HG02943 (cell line): ENCODE results near the gene PHTF2.

Experiments used
- ATAC-seq: cut with Tn5 transposase; IDR thresholded peaks from one replicate; pipeline ENCODE4 v1.9.1; 2021; ENCODE audit warnings: mild to moderate bottlenecking, low read depth, moderate library complexity; ENCODE audit not compliant: unreplicated experiment

The PHTF2 gene

DNA sequence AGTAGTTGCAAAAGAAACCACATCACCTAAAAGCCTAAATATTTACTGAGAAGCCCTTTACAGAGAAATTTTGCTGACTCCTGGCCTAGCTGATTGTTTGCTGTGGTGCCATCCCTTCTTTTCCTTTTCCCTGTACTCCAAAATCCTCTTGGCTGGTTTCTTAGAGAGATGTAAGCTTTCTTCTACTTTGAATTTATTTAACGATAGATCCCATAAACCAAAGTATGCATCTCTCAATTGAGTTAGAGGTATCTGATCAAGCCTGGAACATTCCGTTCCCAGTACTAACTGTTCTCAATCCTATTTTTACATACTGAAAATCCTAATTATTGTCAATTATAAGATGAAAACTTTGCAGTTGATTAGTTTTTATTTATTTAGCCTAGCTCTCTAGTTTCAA lies 6.6 kb upstream of the PHTF2 start:
- no peak for ATAC-seq

DNA sequence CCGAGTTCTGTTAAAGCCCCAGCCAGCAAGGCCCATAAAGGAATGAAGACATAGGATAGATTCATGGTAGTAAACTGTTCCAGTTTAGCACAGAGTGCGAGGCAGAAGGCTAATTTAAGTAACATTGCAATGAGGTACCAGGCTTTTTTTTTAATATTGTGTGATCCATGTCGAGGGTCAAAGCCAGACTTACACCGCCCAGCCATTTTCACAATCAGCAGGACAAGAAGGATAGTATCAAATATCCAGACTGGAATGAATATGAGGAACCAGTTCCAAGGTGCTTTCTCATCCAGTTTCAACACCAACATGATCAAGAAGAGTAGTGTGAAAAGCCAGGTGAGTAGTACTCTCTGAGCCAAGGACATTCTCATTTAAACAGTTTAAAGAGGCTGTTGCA lies 4.6 kb upstream of the PHTF2 start:
- no peak for ATAC-seq

DNA sequence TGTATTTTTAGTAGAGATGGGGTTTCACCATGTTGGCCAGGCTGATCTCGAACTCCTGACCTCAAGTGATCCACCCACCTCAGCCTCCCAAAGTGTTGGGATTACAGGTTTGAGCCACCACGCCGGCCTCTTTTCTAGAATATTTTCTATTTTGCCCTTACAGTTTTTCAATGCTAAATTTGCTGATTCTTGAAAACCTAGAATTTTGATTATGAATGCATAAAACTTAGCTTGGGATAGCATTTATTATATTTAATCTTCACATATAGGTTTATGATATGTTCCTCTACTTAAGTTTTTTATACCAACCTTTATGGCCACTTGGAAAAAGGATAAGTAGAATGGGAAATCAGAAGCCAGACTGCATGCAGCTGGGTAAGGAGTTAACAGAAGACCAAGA lies 2.5 kb upstream of the PHTF2 start:
- no peak for ATAC-seq

DNA sequence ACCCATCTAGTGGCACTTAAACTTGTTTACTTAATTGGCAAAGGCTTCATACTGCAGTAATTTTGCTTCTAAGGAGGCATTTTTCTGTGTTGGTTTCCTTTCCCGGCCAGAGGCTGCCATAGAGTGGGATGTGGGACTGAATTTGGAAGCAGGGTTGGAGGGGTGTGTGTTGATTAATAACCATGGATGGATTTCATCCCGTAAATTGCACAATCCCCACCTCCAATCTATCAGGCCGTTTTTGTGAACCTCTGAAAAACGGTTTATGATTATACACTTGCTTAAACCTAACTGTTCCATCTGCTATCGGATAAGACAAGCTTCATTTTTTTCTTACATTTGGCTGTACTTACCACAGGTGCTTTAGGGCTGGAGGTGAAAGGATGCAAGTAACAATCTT lies 1.6 kb upstream of the PHTF2 start:
- no peak for ATAC-seq

DNA sequence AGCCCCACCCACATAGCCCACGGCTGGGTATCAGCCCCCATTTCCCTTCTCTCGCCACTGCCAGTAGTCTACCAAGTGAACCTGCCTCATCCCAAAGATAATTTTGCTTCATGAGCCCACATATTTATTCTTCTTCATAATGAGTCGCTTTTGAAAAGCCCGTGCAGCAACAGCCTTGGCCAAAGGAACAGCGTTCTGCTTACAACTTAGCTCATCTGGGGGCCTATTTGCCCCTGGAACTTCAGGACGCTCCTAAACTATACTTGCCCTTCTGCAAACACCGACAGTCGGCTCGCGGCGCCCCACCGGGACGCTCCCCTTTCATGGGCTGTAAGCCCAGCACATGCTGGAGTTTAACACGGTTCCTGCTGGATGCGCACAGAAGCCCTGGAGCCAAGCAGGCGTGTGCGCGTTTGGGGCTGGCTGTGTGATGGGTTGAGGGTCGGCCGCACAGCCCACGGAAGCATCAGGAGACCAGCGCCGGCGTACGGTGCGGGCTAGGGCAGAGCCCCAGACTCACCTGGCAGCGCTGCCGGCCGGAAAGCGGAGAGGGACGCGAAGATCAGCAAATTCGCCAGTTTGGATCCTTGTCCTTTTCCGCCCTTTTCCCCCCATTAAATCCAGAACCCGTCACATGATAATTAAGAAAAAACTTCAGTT lies 709 bp upstream of the PHTF2 start:
- ATAC-seq: peak; percentile 41

DNA sequence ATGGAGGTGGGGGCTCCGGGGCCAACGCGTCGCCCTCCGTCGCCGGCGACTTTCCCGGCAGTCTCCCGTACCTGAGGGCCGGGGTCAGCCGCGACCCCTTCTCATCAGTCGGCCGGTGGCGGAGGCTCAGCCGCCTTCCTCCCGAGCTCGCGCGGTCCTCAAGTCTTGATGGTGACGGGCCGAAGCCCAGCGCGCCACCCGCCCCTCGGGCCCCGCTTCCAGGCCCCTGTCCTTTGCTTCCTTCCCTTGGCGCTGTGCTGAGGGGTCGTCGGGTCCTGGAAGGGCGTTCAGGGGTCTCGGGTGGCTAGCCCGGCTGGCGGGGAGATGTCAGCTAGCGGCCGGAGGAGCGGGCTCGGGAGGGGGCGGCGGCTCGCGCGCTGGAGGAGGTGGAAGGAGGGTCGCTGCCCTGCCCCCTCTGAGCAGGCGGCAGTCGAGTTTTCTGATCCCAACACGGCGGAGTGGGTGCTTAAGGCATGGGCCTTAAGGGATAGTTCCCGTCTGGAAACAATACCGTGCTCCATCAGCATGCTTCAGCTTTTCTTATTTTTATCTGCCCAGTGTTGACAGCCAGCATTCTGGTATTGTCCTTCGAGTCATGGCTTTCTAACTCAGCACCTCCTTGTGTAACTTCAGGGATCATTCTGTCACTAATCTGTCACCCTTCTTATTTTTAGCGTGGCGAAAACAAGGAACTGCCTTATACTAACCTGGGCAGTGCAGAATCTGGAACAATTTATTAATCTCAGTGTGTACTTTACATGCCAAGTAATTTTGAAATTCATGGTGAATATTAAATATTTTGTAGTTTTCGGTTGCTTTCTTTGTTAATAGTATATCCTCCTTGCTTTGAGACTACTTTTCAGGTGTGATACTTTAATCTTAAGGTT lies 748 bp downstream of the PHTF2 start:
- peak; percentile 6 for ATAC-seq

DNA sequence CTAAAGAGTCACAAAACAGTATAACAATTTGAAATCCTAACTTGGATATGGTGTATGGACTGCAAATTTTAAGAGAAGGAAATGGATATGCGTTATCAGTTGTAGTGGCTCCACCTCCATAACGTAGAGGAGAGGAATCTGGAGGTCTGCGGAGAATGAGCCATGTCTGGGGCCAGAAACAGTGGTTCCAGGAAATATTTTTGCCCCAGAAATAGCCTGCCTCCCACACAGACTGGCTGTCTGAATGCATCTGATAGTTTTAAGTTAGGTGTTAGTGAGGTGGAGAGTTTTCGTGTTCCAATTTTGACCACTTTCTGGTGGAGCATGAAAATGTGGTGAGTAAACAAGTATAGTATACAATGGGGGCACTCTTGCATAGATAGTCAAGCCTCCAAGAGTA lies 1.6 kb downstream of the PHTF2 start:
- ATAC-seq: no peak

DNA sequence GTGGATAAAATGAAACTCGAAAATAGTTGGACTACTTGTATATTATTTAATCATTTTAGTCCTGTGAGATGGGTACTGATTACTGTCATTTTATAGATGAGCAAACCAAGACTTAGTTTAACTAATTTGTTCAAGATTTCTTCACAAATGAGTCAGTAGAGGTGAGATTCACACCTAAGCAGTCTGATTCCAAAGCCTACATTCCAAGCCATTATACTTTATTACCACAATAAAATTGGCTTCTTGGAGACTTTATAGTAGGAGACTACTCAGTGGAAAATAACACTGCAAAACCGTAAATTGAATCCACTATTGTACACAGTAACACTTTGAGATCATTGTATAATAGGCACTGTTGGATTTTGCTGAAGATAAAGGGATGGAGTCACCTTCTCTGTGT lies 2.2 kb downstream of the PHTF2 start:
- no peak for ATAC-seq

DNA sequence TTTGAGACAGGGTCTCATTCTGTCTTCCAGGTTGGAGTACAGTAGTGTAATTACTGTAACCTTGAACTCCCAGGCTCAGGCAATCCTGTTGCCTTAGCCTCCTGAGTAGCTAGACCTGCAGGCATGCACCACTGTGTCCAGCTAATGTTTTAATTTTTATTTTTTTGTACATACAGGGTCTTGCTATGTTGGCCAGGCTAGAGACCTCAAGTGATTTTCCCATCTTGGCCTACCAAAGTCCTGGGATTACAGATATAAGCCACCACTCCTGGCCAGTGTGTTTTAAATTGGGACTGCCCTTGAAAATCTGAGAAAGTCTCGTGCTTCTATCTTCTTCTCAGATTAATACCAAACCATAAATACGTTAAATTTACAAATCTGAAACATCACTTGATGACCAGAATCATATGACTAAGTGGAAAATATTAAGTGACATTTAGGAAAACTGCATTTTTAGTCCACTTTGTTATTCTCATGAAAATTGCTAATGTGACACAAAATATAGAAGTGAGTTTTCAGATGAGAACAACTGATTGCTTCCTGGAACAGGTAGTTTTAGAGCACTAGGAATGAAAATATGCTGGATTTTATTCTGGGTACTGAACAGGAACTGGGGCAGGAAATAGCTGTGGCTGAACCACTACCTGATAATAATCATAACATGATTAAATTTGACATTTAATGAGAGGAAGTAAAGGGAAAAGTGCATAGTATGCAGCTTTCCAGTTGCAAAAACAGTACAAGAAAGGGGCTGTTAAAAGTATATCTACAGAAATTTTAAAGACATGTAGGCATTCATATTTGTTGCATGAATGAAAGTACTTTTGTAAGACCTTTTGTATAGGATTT lies 4.2 kb downstream of the PHTF2 start:
- ATAC-seq: no peak

DNA sequence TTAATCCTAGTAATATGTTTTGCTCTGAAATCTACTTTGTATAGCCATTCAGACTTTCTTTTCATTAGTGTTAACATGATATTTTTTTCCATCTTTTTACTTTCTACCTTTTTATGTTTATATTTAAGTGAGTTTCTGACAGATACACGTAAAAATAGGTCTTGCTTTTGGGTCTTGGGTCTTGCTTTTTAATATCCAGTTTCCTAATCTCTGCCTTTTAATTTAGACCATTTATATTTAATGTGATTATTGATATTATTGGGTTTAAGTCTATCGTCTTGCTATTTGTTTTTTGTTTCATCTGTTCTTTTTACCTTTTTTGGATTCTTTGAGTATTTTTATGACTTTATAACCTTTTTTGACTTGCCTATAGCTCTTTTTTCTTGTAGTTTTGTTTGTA lies 7.9 kb downstream of the PHTF2 start:
- no peak for ATAC-seq

DNA sequence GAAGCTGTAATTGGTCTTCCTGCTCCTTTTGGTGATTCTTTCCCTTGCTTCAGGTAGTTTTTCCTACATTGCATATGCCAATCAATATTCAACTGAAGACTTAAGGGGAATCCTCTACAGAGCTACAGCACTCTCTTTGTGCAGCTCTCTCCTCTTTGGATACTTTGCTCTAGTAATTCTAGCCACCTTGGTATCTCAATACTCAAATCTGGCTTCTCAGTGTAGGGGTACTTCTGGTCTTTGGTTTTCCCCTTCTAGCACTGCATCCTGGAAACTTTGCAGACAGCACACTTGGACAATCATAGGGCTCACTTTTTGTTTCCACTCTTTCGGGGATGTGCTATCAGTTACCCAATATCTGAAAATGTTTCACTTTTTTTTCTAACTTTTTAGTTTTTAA lies 9.9 kb downstream of the PHTF2 start:
- ATAC-seq: no peak

DNA sequence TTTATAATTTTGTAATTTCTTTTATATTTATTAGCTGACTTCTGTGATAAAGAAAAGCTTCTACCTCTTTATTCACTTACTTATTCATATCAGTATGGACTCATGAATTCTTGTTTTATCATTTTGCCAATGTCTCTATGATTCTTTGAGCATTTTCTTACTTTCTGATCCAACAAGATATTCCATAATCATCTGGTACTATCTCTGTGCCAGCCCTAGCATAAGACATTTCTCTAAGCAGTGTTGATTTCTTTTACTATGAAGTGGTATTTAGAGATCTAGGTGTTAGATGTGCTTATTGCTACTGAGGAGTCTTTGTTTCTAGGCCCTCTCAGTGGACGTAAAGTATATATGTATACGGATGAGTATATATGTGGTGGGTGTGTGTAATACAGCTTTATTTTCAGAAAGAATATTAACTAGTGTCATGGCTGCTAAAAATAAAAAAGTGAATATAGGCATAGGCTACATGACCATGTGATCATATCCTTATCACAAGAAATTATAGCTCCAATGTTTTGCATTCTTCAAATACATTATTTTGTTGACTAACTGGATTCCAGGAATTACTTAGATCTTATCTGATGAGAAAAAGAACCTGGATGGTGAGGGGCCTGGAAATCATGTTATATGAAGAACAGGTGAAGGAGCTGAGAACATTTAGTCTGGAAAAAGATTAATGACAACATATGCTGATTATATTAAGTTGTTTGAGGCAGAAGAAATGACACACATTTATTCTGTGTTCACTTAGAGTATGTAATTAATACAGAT lies 13.1 kb downstream of the PHTF2 start:
- no peak for ATAC-seq

DNA sequence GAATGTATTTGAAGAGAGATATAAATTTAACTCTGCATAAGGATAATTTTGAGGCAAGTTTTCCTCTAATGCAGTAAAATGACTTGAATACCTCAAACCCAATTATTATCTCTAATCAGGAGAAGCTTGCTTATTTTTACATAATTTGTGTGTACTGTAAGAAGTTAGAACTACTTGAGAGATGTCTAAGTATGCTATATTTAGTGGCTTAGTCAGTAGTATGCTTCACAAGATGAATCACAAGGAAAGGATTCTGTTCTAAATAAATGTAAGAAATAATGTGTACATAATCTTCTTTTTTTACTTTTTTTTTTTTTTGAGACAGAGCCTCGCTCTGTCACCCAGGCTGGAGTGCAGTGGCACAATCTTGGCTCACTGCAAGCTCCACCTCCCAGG lies 13.7 kb downstream of the PHTF2 start:
- ATAC-seq: no peak

DNA sequence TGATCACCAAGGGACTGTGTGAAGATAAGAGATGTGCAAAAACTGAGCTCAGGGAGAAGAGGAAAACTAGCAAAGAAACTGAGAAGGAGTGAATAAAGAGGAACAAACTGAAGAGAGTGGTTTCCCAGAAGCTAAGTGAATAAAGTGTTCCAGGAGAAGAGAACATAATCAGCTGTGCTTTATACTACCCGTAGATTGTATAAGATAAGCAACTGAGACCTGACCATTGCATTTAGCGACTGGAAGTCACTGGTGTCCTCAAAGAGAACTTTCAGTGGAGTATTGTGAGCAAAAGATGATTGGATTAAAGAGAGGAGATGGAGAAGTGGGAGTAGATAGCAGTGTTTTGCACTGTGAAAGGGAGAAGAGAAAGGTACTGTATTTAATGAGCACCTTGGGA lies 14.6 kb downstream of the PHTF2 start:
- no peak for ATAC-seq

DNA sequence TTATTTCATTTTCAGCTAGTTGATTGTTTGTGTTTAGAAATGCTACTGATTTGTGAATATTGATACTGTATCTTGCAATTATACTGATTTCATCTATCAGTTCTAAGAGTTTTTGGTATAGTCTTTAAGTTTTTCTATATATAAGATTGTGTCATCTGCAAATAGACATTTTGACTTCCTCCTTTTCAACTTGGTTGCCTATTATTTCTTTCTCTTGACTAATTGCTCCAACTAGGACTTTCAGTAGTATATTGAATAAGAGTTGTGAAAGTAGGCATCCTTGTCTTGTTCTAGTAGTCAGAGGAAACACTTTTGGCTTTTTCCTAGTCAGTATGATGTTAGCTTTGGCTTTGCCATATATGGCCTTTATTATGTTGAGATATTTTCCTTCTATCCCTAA lies 20.4 kb downstream of the PHTF2 start:
- ATAC-seq: no peak

DNA sequence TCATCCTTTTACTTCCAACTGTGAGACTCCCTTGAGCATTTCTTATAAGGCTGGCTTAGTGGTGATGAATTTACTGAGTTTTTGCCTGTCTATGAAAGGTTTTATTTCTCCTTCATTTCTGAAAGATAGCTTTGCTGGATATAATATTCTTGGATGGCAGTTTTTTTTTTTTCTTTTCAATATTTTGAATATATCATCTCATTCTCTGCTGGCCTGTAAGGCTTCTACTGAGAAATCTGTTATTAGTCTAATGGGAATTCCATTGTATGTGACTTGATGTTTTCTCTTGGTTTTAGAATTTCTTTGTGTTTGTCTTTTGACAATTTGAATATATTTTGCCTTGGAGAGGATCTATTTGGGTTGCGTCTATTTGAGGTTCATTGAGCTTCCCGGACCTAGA lies 22.4 kb downstream of the PHTF2 start:
- no peak for ATAC-seq

DNA sequence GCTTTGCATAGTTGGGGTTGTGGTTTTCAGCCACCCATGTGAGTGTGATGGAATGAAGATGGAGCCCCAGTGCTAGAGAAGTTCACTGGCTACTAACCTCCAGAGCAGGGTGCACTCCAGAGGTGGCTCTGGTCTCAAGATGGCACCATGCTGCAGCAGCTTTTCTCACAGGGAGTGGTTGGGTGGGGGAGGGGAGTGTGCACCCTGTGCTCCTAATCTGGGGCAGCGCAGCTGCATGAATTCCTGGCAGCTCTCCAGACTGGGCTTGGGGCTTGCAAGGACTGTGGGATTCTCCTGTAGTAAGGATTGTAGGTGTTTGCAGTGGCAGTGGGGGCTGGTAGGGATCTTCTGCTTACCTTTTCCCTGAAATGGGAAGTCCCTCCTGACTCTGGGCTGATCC lies 23.7 kb downstream of the PHTF2 start:
- ATAC-seq: no peak

DNA sequence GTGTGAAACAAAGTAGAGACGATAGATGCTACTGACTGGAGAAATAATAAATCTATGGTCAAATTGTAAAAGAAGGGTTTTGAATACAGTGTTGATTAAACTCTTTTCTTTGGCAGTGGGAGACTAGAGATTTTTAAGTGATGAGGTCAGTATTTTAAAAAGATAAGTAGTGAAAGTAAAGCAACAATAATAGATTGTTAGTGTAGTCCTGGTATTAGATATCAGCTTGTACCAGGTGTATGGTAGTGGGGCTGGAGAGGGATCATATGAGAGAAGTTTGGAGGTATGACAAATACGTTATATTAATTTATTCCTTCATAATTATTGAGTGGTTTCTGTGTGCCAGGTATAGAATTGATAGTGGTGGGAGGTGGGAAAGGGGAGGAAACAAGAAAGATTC lies 25.2 kb downstream of the PHTF2 start:
- no peak for ATAC-seq

DNA sequence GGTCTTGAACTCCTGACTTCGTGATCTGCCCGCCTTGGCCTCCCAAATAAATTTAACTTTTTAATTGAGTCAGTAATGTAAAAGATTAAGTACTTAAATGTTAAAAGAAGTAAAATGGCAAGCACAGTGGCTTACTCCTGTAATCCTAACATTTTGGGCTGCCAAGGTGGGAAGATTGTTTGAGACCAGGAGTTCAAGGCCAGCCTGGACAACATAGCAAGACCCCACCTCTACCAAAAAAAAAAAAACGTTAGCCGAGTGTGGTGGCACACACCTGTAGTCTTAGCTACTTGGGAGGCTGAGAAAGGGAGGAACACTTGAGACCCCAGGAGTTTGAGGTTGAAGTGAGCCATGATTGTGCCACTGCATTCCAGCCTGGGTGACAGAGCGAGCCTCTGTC lies 26.1 kb downstream of the PHTF2 start:
- no peak for ATAC-seq

DNA sequence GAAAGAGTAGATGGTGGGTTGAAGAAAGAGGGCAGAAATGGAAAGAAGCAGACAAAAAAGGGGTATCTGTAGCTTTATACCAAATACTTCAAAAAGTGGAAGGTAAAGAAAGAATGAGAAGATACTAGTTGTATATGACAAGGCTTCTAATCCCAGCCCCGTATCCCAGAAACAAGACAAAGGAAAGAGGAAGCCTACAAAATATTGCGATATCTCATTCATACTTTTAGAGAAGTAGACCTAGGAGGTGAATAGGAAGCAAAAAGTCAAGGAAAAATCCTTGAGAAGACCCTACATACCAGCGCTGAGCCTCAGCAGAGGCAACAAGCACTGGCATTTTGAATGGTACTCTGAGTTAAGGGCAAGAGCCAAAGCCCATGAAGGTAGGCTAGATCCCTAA lies 26.6 kb downstream of the PHTF2 start:
- no peak for ATAC-seq

DNA sequence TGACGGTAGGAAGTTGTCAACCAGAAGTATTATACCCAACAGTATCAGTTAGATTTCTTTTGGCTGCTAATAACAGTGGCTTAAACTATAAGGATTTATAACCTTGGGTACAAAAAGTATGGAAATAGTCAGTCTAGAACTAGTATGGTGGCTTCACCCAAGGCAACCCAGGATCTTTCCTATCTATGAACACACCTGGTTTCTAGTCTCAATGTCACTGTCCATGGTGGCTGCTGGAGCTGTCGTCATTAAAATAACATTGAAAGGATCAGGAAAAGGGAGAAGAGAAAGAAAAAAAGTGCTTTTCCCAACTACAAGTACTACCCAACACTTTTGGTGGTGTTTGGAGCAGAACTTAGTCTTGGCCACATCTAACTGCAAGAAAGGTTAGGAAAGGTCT lies 27.7 kb downstream of the PHTF2 start:
- no peak for ATAC-seq
